HL-60 (cell line): ENCODE measurements around the gene IGSF9.

Experiments
- DNase-seq, 2 experiments: peaks; one replicate each; pipeline ENCODE4 v3.0.0-alpha.2; 2010 to 2020; ENCODE audit warnings: low read depth in 1 of 2, low spot score in 1 of 2
- H3K27ac ChIP-seq: fragments of 250-450 bp; sonication (Bioruptor Pico); replicated peaks from 2 replicates; pipeline ENCODE4 v1.5.1; 2020; ENCODE audit warnings: mild to moderate bottlenecking, moderate library complexity
- H3K27me3 ChIP-seq: fragments of 250-450 bp; sonication (Bioruptor Pico); 2 replicates; pipeline ENCODE4 v1.5.1; 2021; ENCODE audit warnings: mild to moderate bottlenecking, moderate library complexity; ENCODE audit not compliant: insufficient read depth, poor library complexity, severe bottlenecking
- H3K4me3 ChIP-seq: replicated peaks from 2 replicates; pipeline ENCODE4 v1.5.1; 2011; ENCODE audit warnings: mild to moderate bottlenecking, control low read depth, low read length; ENCODE audit not compliant: insufficient read depth
- GABPA ChIP-seq: IDR thresholded peaks from 2 replicates; pipeline ENCODE4 v1.6.1; 2012; ENCODE audit warnings: low read depth
- POLR2AphosphoS5 ChIP-seq: IDR thresholded peaks from 2 replicates; pipeline ENCODE4 v1.6.1; 2012; ENCODE audit warnings: low read depth
- SPI1 ChIP-seq: IDR thresholded peaks from 2 replicates; pipeline ENCODE4 v1.6.1; 2012; ENCODE audit warnings: low read depth, mild to moderate bottlenecking, borderline replicate concordance
- TF ChIP-seq, protein P1 (sequence below): IDR thresholded peaks from 2 replicates; pipeline ENCODE4 v1.6.1; 2012; ENCODE audit warnings: low read depth; ENCODE audit not compliant: insufficient replicate concordance
- TF ChIP-seq, protein P2 (sequence below): IDR thresholded peaks from one replicate; pipeline ENCODE4 v1.5.1; 2011; ENCODE audit warnings: low read length, control low read depth, inconsistent platforms; ENCODE audit not compliant: insufficient read depth

The IGSF9 gene

DNA sequence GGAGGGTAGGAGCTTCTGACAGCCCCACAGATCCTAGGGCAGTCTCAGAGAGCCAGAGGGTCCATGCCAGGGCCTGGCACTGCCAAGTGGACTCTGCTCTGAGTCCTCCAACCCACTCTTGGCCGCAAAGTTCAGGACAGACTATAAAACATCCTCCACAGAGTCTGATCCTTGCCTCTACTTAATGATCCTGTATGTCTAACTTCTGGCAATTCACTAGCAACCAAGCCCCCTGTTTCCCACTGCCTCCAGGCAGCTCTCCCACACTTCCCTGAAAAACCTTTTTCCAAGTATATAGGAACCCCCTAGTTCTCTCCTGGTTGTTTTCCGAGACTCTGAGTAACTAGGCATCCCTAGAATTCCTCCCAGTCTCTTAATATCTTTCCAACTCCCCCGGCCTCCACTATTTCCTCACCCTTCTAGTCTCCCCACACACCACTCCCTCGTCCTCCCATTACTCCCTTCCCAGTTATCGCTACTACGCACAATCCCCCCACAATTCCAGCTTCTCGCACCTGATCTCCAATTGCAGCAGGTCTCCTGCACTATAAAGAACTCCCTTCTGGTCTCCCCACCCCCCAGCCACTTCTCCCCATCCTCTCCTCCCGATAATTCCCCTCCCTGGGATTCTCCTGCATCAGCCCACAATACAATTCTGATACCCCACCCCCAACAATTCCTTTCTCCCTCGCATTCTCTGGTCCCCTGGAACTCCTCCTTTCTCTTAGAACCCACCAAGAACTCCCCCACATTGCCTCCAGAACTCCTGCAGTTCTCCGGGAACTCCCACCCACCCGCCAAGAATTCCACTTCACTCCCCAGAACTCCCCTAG lies 574 bp downstream of the IGSF9 start:
- DNase-seq: no peak

DNA sequence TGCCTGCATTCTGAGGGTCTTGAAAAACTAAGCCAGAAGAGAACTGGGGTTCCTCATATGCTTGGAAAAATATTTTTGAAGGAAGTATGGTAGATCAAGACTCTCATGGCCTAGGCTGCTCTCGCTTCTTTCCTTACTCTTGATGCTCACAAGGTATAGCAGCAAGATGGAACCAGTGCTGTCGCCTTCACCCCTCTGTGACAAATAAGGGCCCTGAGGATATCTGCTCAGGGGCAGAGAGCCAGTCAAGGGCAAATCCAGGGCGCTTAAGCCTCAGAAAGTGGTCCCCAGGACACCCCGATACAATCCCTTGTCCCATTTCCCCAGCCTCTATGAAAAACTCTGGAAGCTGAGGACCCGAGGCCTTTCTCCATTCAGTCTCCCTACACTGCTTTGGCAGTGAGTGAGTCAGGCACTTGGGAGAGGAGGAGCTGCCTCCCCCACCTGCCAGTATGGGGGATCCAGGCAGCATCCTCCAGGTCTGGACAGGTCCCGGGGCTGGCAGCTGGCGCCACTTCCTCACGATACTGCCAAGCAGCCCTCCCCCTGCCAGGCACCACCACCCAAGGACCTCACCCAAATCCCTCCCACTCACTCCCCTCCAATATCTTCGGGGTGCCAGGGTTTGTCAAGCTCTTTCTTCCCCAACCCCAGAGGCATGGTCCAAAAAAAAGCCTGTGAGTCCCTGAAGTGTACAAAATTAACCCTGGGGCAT lies 1.3 kb downstream of the IGSF9 start:
- DNase-seq: no peak
- TF ChIP-seq SPI1 (no peak), GABPA (no peak), POLR2AphosphoS5 (no peak)
- TF ChIP-seq, protein P1, sequence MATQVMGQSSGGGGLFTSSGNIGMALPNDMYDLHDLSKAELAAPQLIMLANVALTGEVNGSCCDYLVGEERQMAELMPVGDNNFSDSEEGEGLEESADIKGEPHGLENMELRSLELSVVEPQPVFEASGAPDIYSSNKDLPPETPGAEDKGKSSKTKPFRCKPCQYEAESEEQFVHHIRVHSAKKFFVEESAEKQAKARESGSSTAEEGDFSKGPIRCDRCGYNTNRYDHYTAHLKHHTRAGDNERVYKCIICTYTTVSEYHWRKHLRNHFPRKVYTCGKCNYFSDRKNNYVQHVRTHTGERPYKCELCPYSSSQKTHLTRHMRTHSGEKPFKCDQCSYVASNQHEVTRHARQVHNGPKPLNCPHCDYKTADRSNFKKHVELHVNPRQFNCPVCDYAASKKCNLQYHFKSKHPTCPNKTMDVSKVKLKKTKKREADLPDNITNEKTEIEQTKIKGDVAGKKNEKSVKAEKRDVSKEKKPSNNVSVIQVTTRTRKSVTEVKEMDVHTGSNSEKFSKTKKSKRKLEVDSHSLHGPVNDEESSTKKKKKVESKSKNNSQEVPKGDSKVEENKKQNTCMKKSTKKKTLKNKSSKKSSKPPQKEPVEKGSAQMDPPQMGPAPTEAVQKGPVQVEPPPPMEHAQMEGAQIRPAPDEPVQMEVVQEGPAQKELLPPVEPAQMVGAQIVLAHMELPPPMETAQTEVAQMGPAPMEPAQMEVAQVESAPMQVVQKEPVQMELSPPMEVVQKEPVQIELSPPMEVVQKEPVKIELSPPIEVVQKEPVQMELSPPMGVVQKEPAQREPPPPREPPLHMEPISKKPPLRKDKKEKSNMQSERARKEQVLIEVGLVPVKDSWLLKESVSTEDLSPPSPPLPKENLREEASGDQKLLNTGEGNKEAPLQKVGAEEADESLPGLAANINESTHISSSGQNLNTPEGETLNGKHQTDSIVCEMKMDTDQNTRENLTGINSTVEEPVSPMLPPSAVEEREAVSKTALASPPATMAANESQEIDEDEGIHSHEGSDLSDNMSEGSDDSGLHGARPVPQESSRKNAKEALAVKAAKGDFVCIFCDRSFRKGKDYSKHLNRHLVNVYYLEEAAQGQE: no peak
- TF ChIP-seq, protein P2, sequence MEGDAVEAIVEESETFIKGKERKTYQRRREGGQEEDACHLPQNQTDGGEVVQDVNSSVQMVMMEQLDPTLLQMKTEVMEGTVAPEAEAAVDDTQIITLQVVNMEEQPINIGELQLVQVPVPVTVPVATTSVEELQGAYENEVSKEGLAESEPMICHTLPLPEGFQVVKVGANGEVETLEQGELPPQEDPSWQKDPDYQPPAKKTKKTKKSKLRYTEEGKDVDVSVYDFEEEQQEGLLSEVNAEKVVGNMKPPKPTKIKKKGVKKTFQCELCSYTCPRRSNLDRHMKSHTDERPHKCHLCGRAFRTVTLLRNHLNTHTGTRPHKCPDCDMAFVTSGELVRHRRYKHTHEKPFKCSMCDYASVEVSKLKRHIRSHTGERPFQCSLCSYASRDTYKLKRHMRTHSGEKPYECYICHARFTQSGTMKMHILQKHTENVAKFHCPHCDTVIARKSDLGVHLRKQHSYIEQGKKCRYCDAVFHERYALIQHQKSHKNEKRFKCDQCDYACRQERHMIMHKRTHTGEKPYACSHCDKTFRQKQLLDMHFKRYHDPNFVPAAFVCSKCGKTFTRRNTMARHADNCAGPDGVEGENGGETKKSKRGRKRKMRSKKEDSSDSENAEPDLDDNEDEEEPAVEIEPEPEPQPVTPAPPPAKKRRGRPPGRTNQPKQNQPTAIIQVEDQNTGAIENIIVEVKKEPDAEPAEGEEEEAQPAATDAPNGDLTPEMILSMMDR: no peak
- Histone ChIP-seq H3K27ac (no peak overlapping the region), H3K27me3 (peaks cover 33% of the 10 kb centered on the region), H3K4me3 (no peak overlapping the region)

More for the DNA sequence above, 574 bp downstream of the IGSF9 start:
- Histone ChIP-seq H3K4me3 (no peak overlapping the region), H3K27me3 (peaks cover 33% of the 10 kb centered on the region), H3K27ac (no peak overlapping the region)
- TF ChIP-seq POLR2AphosphoS5: no peak
- TF ChIP-seq GABPA: no peak
- TF ChIP-seq, protein P2: no peak
- TF ChIP-seq, protein P1: no peak
- TF ChIP-seq SPI1: no peak

DNA sequence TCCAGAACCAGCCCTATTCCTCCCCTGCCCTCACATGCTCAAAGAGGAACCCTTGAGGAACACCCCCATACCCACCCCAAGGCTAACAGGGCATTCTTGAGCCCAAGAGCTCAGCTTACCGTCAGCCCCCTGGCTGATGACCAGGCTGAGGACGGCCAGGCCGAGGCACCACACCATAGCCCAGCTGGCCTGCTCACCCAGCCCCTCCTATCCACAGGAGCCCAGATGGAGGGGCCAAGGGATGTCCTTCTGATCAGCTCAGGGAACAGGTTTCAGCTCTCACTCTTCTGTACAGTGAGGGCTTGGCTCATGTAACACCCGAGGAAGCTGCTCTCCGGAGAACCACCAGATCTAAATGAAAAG lies 2.2 kb downstream of the IGSF9 start:
- Histone ChIP-seq H3K4me3 (no peak overlapping the region), H3K27me3 (peaks cover 33% of the 10 kb centered on the region), H3K27ac (no peak overlapping the region)
- TF ChIP-seq, protein P1: no peak
- TF ChIP-seq SPI1 (no peak), GABPA (no peak), POLR2AphosphoS5 (no peak)
- TF ChIP-seq, protein P2: no peak
- no peak for DNase-seq
